ENCODE measurements around the gene MED12L.
"Not testable (repeated sequence)": the region's sequence is repeated elsewhere in the genome, so short reads cannot be mapped to it uniquely, and the experiment has no call there.

The MED12L gene

GRCh38 chr3:151216641-151217607 is 131.5 kb downstream of the MED12L start:
- no peak for DNase-seq

- DNase-seq, result no peak
These were observed 132.7 kb downstream of the MED12L start for GRCh38 chr3:151218136-151218535.

- DNase-seq, result no peak
These were observed 133.6 kb downstream of the MED12L start for GRCh38 chr3:151219056-151219455.

- no peak for DNase-seq
These were observed 138.9 kb downstream of the MED12L start for GRCh38 chr3:151224268-151224866.

- DNase-seq, result no peak
These were observed 139.8 kb downstream of the MED12L start for GRCh38 chr3:151225040-151225975.

GRCh38 chr3:151226088-151226563 is 140.7 kb downstream of the MED12L start:
- DNase-seq, result no peak

GRCh38 chr3:151226825-151227224 is 141.4 kb downstream of the MED12L start:
- DNase-seq, result no peak

GRCh38 chr3:151227266-151227806 is 141.9 kb downstream of the MED12L start:
- DNase-seq, result no peak

- peak; percentile 70 for DNase-seq
These were observed 142.6 kb downstream of the MED12L start for GRCh38 chr3:151227807-151228665.

GRCh38 chr3:151228666-151229040 is 143.2 kb downstream of the MED12L start:
- DNase-seq, result no peak

- DNase-seq, result no peak
These were observed 145.2 kb downstream of the MED12L start for GRCh38 chr3:151230646-151231045.

GRCh38 chr3:151232403-151232802 is 146.9 kb downstream of the MED12L start:
- not testable (repeated sequence) for DNase-seq

GRCh38 chr3:151232991-151233390 is 147.5 kb downstream of the MED12L start:
- no peak for DNase-seq

GRCh38 chr3:151234825-151235224 is 149.4 kb downstream of the MED12L start:
- DNase-seq, result no peak

- no peak for DNase-seq
These were observed 150.9 kb downstream of the MED12L start for GRCh38 chr3:151236316-151236715.

- DNase-seq, result no peak
These were observed 151.3 kb downstream of the MED12L start for GRCh38 chr3:151236736-151237135.

GRCh38 chr3:151242006-151242405 is 156.5 kb downstream of the MED12L start:
- DNase-seq, result not testable (repeated sequence)

GRCh38 chr3:151248772-151249337 is 163.4 kb downstream of the MED12L start:
- no peak for DNase-seq

- no peak for DNase-seq
These were observed 171.3 kb downstream of the MED12L start for GRCh38 chr3:151256749-151257148.

- DNase-seq, result no peak
These were observed 174.2 kb downstream of the MED12L start for GRCh38 chr3:151259664-151260063.

- no peak for DNase-seq
These were observed 177.5 kb downstream of the MED12L start for GRCh38 chr3:151262871-151263525.

Measured in activated CD4-positive, alpha-beta T cell treated with anti-CD3 and anti-CD28 coated beads, Interleukin-2, amount 50 U/mL, for 1 hour (primary cell).